MCF 10A (cell line): ENCODE data around the gene CDC42EP2. TPM values are rescaled to one million over a fixed set of nuclear protein-coding genes. Genes with fewer than 3 reads are reported as not detected.

Source experiments
- BruUV-seq: library from RNA; stranded (reverse); fragments of 400-500 nt; replicated peaks from 2 replicates; lab custom pipeline; 2021; lab: Mats Ljungman, UMichigan
- CTCF ChIA-PET: fragments of 300-600 bp; sonication (Branson Sonifier 250); formaldehyde crosslinking; extraction: SDS; loops from one replicate; lab custom pipeline; 2021; ENCODE audit warnings: antibody characterized with exemption, inconsistent platforms; lab: Yijun Ruan, JAX
- POLR2A ChIA-PET: fragments of 300-600, 350-650 bp; sonication (Branson Sonifier 250); formaldehyde crosslinking; extraction: SDS; loops from one replicate; lab custom pipeline; 2020; ENCODE audit warnings: antibody characterized with exemption, inconsistent platforms; lab: Yijun Ruan, JAX
- DNase-seq: peaks from one replicate; pipeline ENCODE4 v3.0.0-alpha.2; 2018; ENCODE audit not compliant: unreplicated experiment
- H3K27ac Mint-ChIP-seq: one replicate; pipeline ENCODE4 v1.8.0; 2022; ENCODE audit warnings: mild to moderate bottlenecking, low read depth, mixed read lengths; ENCODE audit not compliant: unreplicated experiment
- H3K27me3 Mint-ChIP-seq: one replicate; pipeline ENCODE4 v1.8.0; 2022; ENCODE audit warnings: mixed read lengths; ENCODE audit not compliant: insufficient read depth, unreplicated experiment
- H3K36me3 Mint-ChIP-seq: one replicate; pipeline ENCODE4 v1.8.0; 2022; ENCODE audit warnings: mild to moderate bottlenecking, moderate library complexity, mixed read lengths; ENCODE audit not compliant: insufficient read depth, unreplicated experiment
- H3K4me1 Mint-ChIP-seq: one replicate; pipeline ENCODE4 v1.8.0; 2022; ENCODE audit warnings: mixed read lengths; ENCODE audit not compliant: insufficient read depth, unreplicated experiment
- H3K4me3 Mint-ChIP-seq: one replicate; pipeline ENCODE4 v1.8.0; 2022; ENCODE audit warnings: mild to moderate bottlenecking, moderate library complexity, mixed read lengths; ENCODE audit not compliant: unreplicated experiment
- H3K9me3 Mint-ChIP-seq: one replicate; pipeline ENCODE4 v1.8.0; 2022; ENCODE audit warnings: mixed read lengths; ENCODE audit not compliant: unreplicated experiment
- CTCF ChIP-seq: fragments of 200-600 bp; IDR thresholded peaks from one replicate; pipeline ENCODE4 v1.8.0; 2022; ENCODE audit warnings: antibody characterized with exemption, mild to moderate bottlenecking; ENCODE audit not compliant: unreplicated experiment
- intact Hi-C: fragments of 100-400 bp; cut with micrococcal nuclease; formaldehyde crosslinking; loops from 2 replicates; pipeline ENCODE4 v1.14.1; 2022
- total RNA-seq: library from RNA; stranded (reverse); gene quantifications from 2 replicates; pipeline ENCODE4 v1.2.3, GENCODE V29; 2022

CDC42EP2 gene
- total RNA-seq, 1 experiment from 2014 or later = 24.5 TPM

GRCh38 chr11:65290448-65291165 lies 24.1 kb upstream of the CDC42EP2 start:
- no peak for TF ChIP-seq CTCF
- peak; percentile 95 for DNase-seq
- Mint-ChIP-seq H3K4me1 (peaks cover 20% of the 10 kb centered on the region), H3K36me3 (peaks cover 47% of the 10 kb centered on the region), H3K9me3 (no peaks in the 10 kb centered on the region), H3K27ac (peak overlapping the region; percentile 72), H3K4me3 (no peak overlapping the region), H3K27me3 (no peaks in the 10 kb centered on the region)
- POLR2A ChIA-PET = interaction anchor here (0.6 to 5.0 kb wide), 4 partner anchors 12 to 59 kb away, joined by 3 to 21 read pairs (median 4); partner anchors contain the start of gene CDC42EP2
- intact Hi-C loops = no loop called here
- CTCF ChIA-PET = interaction anchor here (0.6 to 4.2 kb wide), 9 partner anchors 10 to 240 kb away, joined by 3 to 31 read pairs (median 4); partner anchors contain the start of gene CDC42EP2
- BruUV-seq = no TSS peak

GRCh38 chr11:65291613-65292012 lies 23.1 kb upstream of the CDC42EP2 start:
- Mint-ChIP-seq H3K36me3 (peaks cover 53% of the 10 kb centered on the region), H3K4me3 (no peak overlapping the region), H3K27ac (peak overlapping the region; percentile 72), H3K9me3 (no peaks in the 10 kb centered on the region), H3K27me3 (no peaks in the 10 kb centered on the region), H3K4me1 (peaks cover 20% of the 10 kb centered on the region)
- peak; percentile 68 for DNase-seq
- no TSS peak for BruUV-seq
- CTCF ChIA-PET = interaction anchor here (0.6 to 4.2 kb wide), 6 partner anchors 12 to 218 kb away, joined by 3 to 31 read pairs (median 5); partner anchors contain the start of gene CDC42EP2
- intact Hi-C loops = no loop called here
- POLR2A ChIA-PET = interaction anchor here (1.2 to 5.0 kb wide), 2 partner anchors 16 to 24 kb away, joined by 5 to 21 read pairs; partner anchors contain the start of gene CDC42EP2
- no peak for TF ChIP-seq CTCF

- TF ChIP-seq CTCF = no peak
- no peaks in the 10 kb centered on the region for H3K9me3 Mint-ChIP-seq
- BruUV-seq = no TSS peak
- no peak overlapping the region for H3K27ac Mint-ChIP-seq
- H3K27me3 Mint-ChIP-seq = no peaks in the 10 kb centered on the region
- intact Hi-C loops = no loop called here
- no peak for DNase-seq
- H3K4me1 Mint-ChIP-seq = peaks cover 20% of the 10 kb centered on the region
- ChIA-PET CTCF (interaction anchor here (0.6 to 4.2 kb wide), 4 partner anchors 13 to 189 kb away, joined by 3 to 31 read pairs (median 6); partner anchors contain the start of gene CDC42EP2), POLR2A (interaction anchor here (0.8 to 5.0 kb wide), 3 partner anchors 19 to 31 kb away, joined by 4 to 21 read pairs (median 7); partner anchors contain the start of genes CDC42EP2 and POLA2)
- H3K36me3 Mint-ChIP-seq = peaks cover 51% of the 10 kb centered on the region
- H3K4me3 Mint-ChIP-seq = no peak overlapping the region
Observed at GRCh38 chr11:65292890-65293289, 21.8 kb upstream of the CDC42EP2 start.

- POLR2A ChIA-PET = interaction anchor here (1.6 to 5.0 kb wide), 2 partner anchors 21 to 32 kb away, joined by 7 to 21 read pairs; partner anchors contain the start of genes CDC42EP2 and POLA2
Observed at GRCh38 chr11:65293909-65294381, 20.7 kb upstream of the CDC42EP2 start.

More at GRCh38 chr11:65293909-65294381, 20.7 kb upstream of the CDC42EP2 start:
- Mint-ChIP-seq H3K36me3 (peaks cover 54% of the 10 kb centered on the region), H3K4me1 (peaks cover 20% of the 10 kb centered on the region), H3K27ac (no peak overlapping the region), H3K27me3 (no peaks in the 10 kb centered on the region), H3K9me3 (no peaks in the 10 kb centered on the region), H3K4me3 (no peak overlapping the region)
- no peak for DNase-seq
- intact Hi-C loops = no loop called here
- no TSS peak for BruUV-seq
- CTCF ChIA-PET = interaction anchor here (0.5 to 4.2 kb wide), 4 partner anchors 20 to 38 kb away, joined by 3 to 31 read pairs (median 3); partner anchors contain the start of gene CDC42EP2
- no peak for TF ChIP-seq CTCF
